MCF 10A (cell line): Measurements from ENCODE around the gene GREB1. TPM values are rescaled to one million over a fixed set of nuclear protein-coding genes. Genes with fewer than 3 reads are reported as not detected.

ENCODE experiments used
- BruUV-seq: library from RNA; stranded (reverse); fragments of 400-500 nt; replicated peaks from 2 replicates; lab custom pipeline; 2021; lab: Mats Ljungman, UMichigan
- CTCF ChIA-PET: fragments of 300-600 bp; sonication (Branson Sonifier 250); formaldehyde crosslinking; extraction: SDS; loops from one replicate; lab custom pipeline; 2021; ENCODE audit warnings: antibody characterized with exemption, inconsistent platforms; lab: Yijun Ruan, JAX
- POLR2A ChIA-PET: fragments of 300-600, 350-650 bp; sonication (Branson Sonifier 250); formaldehyde crosslinking; extraction: SDS; loops from one replicate; lab custom pipeline; 2020; ENCODE audit warnings: antibody characterized with exemption, inconsistent platforms; lab: Yijun Ruan, JAX
- DNase-seq: peaks from one replicate; pipeline ENCODE4 v3.0.0-alpha.2; 2018; ENCODE audit not compliant: unreplicated experiment
- H3K27ac Mint-ChIP-seq: one replicate; pipeline ENCODE4 v1.8.0; 2022; ENCODE audit warnings: mild to moderate bottlenecking, low read depth, mixed read lengths; ENCODE audit not compliant: unreplicated experiment
- H3K27me3 Mint-ChIP-seq: one replicate; pipeline ENCODE4 v1.8.0; 2022; ENCODE audit warnings: mixed read lengths; ENCODE audit not compliant: insufficient read depth, unreplicated experiment
- H3K36me3 Mint-ChIP-seq: one replicate; pipeline ENCODE4 v1.8.0; 2022; ENCODE audit warnings: mild to moderate bottlenecking, moderate library complexity, mixed read lengths; ENCODE audit not compliant: insufficient read depth, unreplicated experiment
- H3K4me1 Mint-ChIP-seq: one replicate; pipeline ENCODE4 v1.8.0; 2022; ENCODE audit warnings: mixed read lengths; ENCODE audit not compliant: insufficient read depth, unreplicated experiment
- H3K4me3 Mint-ChIP-seq: one replicate; pipeline ENCODE4 v1.8.0; 2022; ENCODE audit warnings: mild to moderate bottlenecking, moderate library complexity, mixed read lengths; ENCODE audit not compliant: unreplicated experiment
- H3K9me3 Mint-ChIP-seq: one replicate; pipeline ENCODE4 v1.8.0; 2022; ENCODE audit warnings: mixed read lengths; ENCODE audit not compliant: unreplicated experiment
- intact Hi-C: fragments of 100-400 bp; cut with micrococcal nuclease; formaldehyde crosslinking; loops from 2 replicates; pipeline ENCODE4 v1.14.1; 2022
- total RNA-seq: library from RNA; stranded (reverse); gene quantifications from 2 replicates; pipeline ENCODE4 v1.2.3, GENCODE V29; 2022
- TF ChIP-seq, protein P1 (sequence below): fragments of 200-600 bp; IDR thresholded peaks from one replicate; pipeline ENCODE4 v1.8.0; 2022; ENCODE audit warnings: antibody characterized with exemption, mild to moderate bottlenecking; ENCODE audit not compliant: unreplicated experiment

GREB1 gene
- total RNA-seq, 1 experiment from 2014 or later: 1.7 TPM

DNA sequence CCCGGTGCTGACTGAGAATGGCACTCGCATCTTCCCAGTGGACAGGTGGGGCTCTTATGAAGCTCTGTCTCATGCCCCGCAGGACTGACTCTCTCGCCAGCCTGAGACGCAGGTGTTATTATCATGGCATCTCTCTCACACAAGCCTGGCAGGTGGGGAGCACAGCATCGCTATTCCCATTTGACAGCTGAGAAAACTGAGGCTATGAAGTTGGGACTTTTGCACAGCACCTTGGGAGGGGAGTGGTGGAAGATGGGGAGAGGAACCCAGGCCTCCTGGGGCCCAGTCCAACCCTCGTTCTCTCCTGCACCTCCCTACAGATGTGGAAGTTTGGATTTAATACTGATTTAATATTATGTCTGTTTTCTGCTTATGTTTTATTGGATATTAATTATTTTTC is 145.2 kb downstream of the GREB1 start:
- Mint-ChIP-seq H3K27ac (no peak overlapping the region), H3K4me1 (peaks cover 23% of the 10 kb centered on the region), H3K4me3 (no peak overlapping the region), H3K27me3 (peaks cover 31% of the 10 kb centered on the region), H3K9me3 (no peaks in the 10 kb centered on the region), H3K36me3 (no peaks in the 10 kb centered on the region)
- DNase-seq: no peak
- CTCF ChIA-PET: interaction anchor here (0.7 to 6.4 kb wide), 3 partner anchors 8 to 95 kb away, joined by 3 to 44 read pairs (median 3); no protein-coding TSS in a partner anchor
- TF ChIP-seq, protein P1, sequence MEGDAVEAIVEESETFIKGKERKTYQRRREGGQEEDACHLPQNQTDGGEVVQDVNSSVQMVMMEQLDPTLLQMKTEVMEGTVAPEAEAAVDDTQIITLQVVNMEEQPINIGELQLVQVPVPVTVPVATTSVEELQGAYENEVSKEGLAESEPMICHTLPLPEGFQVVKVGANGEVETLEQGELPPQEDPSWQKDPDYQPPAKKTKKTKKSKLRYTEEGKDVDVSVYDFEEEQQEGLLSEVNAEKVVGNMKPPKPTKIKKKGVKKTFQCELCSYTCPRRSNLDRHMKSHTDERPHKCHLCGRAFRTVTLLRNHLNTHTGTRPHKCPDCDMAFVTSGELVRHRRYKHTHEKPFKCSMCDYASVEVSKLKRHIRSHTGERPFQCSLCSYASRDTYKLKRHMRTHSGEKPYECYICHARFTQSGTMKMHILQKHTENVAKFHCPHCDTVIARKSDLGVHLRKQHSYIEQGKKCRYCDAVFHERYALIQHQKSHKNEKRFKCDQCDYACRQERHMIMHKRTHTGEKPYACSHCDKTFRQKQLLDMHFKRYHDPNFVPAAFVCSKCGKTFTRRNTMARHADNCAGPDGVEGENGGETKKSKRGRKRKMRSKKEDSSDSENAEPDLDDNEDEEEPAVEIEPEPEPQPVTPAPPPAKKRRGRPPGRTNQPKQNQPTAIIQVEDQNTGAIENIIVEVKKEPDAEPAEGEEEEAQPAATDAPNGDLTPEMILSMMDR: no peak
- POLR2A ChIA-PET: interaction anchor here (0.6 kb wide), 1 partner anchor 12 kb away, joined by 3 read pairs; no protein-coding TSS in a partner anchor
- BruUV-seq: no TSS peak
- intact Hi-C loops: no loop called here

DNA sequence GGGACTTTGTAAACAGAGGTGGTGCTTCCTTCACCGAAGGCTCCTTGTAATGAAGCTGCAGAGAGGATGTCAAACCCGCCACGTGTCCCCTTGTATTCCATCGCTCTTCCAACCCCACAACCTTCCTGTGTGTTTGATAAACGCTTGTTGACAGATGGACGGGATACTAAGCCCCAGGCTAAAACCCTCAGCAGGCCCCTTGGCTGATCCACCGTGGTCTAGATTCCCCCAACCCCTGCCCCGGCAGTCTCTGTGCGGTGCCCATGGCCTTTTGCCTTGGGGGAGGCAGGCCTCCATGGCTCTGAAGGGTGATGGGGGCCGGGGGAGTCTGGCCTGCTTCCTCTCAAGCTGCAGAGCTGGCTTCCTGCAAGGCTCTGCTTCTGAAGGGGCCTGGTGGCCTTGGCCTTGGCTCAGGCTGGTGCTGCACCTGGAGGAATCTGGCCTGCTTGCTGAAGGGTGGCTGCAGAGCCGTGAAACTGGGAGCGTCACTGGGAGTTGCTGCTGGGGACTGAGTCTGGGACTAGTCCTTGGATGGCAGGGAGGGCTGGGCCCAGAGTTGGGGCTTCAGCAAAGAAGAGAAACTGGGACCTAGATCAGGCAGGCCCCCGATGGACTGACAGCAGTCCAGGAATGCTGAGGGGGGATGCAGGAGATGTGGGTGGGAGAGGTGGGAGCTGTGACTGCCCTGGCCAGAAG is 145.8 kb downstream of the GREB1 start:
- Mint-ChIP-seq H3K27ac (no peak overlapping the region), H3K4me3 (no peak overlapping the region), H3K9me3 (no peaks in the 10 kb centered on the region), H3K27me3 (peaks cover 30% of the 10 kb centered on the region), H3K36me3 (no peaks in the 10 kb centered on the region), H3K4me1 (peaks cover 23% of the 10 kb centered on the region)
- CTCF ChIA-PET: interaction anchor here (0.7 to 6.4 kb wide), 7 partner anchors 8 to 208 kb away, joined by 3 to 44 read pairs (median 4); partner anchors contain the start of gene GREB1
- BruUV-seq: no TSS peak
- POLR2A ChIA-PET: interaction anchor here (0.6 kb wide), 1 partner anchor 13 kb away, joined by 3 read pairs; no protein-coding TSS in a partner anchor
- TF ChIP-seq, protein P1: no peak
- intact Hi-C loops: no loop called here
- DNase-seq: no peak

DNA sequence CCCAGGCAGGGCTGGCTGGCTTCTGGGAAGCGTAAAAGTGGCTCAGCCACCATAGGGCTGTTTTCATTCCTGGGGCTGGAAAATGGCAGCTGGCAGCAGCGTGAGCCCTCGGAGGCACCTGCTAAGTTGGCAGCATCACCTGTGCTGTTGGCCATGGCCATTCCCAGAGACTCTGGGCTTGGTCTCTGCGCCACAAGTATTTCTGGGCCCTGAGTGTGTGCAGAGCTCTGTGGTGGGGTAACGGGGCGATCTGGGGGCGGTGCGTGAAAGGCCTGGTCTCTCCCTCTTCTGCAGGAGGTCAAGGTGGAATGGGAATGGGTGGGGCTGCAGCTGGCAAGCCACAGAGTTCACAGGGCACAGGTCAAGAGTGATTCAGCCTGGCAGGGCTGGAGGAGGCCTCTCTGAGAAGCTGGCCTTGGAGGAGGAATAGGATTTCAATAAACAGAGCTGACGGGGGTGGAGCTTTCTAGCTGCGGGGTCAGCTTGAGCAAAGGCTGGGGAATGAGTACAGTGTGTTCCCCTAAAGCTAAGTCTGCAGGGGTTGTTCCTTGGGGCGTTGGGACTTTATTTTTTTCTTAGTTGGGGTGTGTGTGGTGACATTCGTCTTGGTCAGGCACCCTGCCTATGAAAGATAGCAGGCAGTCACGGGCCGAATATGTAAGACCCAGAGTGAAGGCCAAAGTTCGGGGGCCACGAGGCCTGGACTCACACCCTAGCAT is 146.5 kb downstream of the GREB1 start:
- Mint-ChIP-seq H3K4me3 (no peak overlapping the region), H3K27me3 (peaks cover 30% of the 10 kb centered on the region), H3K36me3 (no peaks in the 10 kb centered on the region), H3K27ac (no peak overlapping the region), H3K4me1 (peaks cover 23% of the 10 kb centered on the region), H3K9me3 (no peaks in the 10 kb centered on the region)
- CTCF ChIA-PET: interaction anchor here (0.6 to 6.4 kb wide), 24 partner anchors 10 to 1327 kb away, joined by 3 to 44 read pairs (median 4); partner anchors contain the start of gene GREB1
- POLR2A ChIA-PET: interaction anchor here (1.2 kb wide), 1 partner anchor 71 kb away, joined by 4 read pairs; no protein-coding TSS in a partner anchor
- intact Hi-C loops: no loop called here
- TF ChIP-seq, protein P1: no peak
- BruUV-seq: no TSS peak
- DNase-seq: peak; percentile 39
